CD4-positive, alpha-beta T cell treated with Interleukin-15 for 4 hours (primary cell): Measurements from ENCODE around the gene USP17L17.
A peak's percentile ranks its signal among the peaks of the same experiment; 100 is the strongest.
"Not testable (repeated sequence)": the region's sequence is repeated elsewhere in the genome, so short reads cannot be mapped to it uniquely, and the experiment has no call there.

Experiments
- DNase-seq: peaks from one replicate; pipeline ENCODE4 v3.0.0-alpha.2; 2020; ENCODE audit warnings: low spot score

Gene USP17L17, protein sequence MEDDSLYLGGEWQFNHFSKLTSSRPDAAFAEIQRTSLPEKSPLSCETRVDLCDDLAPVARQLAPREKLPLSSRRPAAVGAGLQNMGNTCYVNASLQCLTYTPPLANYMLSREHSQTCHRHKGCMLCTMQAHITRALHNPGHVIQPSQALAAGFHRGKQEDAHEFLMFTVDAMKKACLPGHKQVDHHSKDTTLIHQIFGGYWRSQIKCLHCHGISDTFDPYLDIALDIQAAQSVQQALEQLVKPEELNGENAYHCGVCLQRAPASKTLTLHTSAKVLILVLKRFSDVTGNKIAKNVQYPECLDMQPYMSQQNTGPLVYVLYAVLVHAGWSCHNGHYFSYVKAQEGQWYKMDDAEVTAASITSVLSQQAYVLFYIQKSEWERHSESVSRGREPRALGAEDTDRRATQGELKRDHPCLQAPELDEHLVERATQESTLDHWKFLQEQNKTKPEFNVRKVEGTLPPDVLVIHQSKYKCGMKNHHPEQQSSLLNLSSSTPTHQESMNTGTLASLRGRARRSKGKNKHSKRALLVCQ

DNA sequence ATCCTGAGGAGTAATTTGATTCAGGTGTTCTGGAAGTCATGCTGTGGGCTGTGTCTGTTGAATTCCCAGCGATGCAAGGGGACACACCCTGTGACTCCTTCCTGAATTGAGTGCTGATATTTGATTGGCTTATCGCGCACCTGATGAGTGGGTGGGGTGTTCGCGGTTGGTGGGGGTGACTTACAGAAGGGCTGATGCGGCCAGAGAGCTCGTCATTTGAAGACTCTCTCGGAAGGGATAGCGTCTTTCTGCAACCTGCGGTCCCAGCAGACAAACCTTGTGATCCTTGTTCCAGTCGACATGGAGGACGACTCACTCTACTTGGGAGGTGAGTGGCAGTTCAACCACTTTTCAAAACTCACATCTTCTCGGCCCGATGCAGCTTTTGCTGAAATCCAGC lies at the start of gene USP17L17:
Gene USP17L17 (plus strand): TSS at position 301 of the 400 bp plus-strand sequence. CDS start 0 bp downstream, at position 301.
- not testable (repeated sequence) for DNase-seq

DNA sequence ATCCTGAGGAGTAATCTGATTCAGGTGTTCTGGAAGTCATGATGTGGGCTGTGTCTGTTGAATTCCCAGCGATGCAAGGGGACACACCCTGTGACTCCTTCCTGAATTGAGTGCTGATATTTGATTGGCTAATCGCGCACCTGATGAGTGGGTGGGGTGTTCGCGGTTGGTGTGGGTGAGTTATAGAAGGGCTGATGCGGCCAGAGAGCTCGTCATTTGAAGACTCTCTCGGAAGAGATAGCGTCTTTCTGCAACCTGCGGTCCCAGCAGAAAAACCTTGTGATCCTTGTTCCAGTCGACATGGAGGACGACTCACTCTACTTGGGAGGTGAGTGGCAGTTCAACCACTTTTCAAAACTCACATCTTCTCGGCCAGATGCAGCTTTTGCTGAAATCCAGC lies 33.3 kb upstream of the USP17L17 start, which contains the start of gene USP17L10:
Gene USP17L10 (plus strand): TSS at position 301 of the 400 bp plus-strand sequence. CDS start 0 bp downstream, at position 301.
- not testable (repeated sequence) for DNase-seq

DNA sequence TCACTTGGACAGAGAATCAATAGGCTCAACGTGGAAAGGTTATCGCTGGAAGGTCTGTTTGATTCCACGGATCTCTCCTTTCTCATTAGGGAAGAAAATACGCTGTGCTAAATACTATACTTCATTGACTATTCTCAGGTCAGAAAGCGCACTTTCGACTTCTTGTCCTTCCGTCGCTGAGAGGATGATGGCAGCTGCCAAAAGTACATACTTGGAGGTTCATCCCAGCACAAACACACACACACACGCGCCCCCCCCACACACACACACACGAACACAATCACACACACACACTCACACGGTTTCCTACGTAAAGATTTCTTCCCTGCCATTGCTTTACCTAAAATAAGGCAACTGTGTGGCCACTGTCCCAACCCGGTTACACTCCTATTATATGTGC lies 29.0 kb upstream of the USP17L17 start:
- not testable (repeated sequence) for DNase-seq

DNA sequence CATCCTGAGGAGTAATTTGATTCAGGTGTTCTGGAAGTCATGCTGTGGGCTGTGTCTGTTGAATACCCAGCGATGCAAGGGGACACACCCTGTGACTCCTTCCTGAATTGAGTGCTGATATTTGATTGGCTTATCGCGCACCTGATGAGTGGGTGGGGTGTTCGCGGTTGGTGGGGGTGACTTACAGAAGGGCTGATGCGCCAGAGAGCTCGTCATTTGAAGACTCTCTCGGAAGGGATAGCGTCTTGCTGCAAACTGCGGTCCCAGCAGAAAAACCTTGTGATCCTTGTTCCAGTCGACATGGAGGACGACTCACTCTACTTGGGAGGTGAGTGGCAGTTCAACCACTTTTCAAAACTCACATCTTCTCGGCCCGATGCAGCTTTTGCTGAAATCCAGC lies 28.6 kb upstream of the USP17L17 start, which contains the start of gene USP17L11:
Gene USP17L11 (plus strand): TSS at position 301 of the 400 bp plus-strand sequence. CDS start 0 bp downstream, at position 301.
- not testable (repeated sequence) for DNase-seq

DNA sequence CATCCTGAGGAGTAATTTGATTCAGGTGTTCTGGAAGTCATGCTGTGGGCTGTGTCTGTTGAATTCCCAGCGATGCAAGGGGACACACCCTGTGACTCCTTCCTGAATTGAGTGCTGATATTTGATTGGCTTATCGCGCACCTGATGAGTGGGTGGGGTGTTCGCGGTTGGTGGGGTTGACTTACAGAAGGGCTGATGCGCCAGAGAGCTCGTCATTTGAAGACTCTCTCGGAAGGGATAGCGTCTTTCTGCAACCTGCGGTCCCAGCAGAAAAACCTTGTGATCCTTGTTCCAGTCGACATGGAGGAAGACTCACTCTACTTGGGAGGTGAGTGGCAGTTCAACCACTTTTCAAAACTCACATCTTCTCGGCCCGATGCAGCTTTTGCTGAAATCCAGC lies 23.8 kb upstream of the USP17L17 start, which contains the start of gene USP17L12:
Gene USP17L12 (plus strand): TSS at position 301 of the 400 bp plus-strand sequence. CDS start 0 bp downstream, at position 301.
- DNase-seq, result not testable (repeated sequence)

DNA sequence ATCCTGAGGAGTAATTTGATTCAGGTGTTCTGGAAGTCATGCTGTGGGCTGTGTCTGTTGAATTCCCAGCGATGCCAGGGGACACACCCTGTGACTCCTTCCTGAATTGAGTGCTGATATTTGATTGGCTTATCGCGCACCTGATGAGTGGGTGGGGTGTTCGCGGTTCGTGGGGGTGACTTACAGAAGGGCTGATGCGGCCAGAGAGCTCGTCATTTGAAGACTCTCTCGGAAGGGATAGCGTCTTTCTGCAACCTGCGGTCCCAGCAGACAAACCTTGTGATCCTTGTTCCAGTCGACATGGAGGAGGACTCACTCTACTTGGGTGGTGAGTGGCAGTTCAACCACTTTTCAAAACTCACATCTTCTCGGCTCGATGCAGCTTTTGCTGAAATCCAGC lies 19.1 kb upstream of the USP17L17 start, which contains the start of gene USP17L13:
Gene USP17L13 (plus strand): TSS at position 301 of the 400 bp plus-strand sequence. CDS start 0 bp downstream, at position 301.
- not testable (repeated sequence) for DNase-seq

DNA sequence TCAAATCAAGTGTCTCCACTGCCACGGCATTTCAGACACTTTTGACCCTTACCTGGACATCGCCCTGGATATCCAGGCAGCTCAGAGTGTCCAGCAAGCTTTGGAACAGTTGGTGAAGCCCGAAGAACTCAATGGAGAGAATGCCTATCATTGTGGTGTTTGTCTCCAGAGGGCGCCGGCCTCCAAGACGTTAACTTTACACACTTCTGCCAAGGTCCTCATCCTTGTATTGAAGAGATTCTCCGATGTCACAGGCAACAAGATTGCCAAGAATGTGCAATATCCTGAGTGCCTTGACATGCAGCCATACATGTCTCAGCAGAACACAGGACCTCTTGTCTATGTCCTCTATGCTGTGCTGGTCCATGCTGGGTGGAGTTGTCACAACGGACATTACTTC lies 13.4 kb upstream of the USP17L17 start:
- DNase-seq, result not testable (repeated sequence)

DNA sequence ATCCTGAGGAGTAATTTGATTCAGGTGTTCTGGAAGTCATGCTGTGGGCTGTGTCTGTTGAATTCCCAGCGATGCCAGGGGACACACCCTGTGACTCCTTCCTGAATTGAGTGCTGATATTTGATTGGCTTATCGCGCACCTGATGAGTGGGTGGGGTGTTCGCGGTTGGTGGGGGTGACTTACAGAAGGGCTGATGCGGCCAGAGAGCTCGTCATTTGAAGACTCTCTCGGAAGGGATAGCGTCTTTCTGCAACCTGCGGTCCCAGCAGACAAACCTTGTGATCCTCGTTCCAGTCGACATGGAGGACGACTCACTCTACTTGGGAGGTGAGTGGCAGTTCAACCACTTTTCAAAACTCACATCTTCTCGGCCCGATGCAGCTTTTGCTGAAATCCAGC lies 9.6 kb upstream of the USP17L17 start, which contains the start of gene USP17L15:
Gene USP17L15 (plus strand): TSS at position 301 of the 400 bp plus-strand sequence. CDS start 0 bp downstream, at position 301.
- not testable (repeated sequence) for DNase-seq

DNA sequence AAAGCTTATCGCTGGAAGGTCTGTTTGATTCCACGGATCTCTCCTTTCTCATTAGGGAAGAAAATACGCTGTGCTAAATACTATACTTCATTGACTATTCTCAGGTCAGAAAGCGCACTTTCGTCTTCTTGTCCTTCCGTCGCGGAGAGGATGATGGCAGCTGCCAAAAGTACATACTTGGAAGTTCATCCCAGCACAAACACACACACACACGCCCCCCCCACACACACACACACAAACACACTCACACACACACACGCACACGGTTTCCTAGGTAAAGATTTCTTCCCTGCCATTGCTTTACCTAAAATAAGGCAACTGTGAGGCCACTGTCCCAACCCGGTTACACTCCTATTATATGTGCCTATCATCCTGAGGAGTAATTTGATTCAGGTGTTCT lies 5.2 kb upstream of the USP17L17 start:
- peak; percentile 6 for DNase-seq

DNA sequence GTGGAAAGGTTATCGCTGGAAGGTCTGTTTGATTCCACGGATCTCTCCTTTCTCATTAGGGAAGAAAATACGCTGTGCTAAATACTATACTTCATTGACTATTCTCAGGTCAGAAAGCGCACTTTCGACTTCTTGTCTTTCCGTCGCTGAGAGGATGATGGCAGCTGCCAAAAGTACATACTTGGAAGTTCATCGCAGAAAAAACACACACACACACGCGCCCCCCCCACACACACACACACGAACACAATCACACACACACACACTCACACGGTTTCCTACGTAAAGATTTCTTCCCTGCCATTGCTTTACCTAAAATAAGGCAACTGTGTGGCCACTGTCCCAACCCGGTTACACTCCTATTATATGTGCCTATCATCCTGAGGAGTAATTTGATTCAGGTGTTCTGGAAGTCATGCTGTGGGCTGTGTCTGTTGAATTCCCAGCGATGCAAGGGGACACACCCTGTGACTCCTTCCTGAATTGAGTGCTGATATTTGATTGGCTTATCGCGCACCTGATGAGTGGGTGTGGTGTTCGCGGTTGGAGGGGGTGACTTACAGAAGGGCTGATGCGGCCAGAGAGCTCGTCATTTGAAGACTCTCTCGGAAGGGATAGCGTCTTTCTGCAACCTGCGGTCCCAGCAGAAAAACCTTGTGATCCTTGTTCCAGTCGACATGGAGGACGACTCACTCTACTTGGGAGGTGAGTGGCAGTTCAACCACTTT lies 4.4 kb downstream of the USP17L17 start, which contains the start of gene USP17L18:
Gene USP17L18 (plus strand): TSS at position 678 of the 728 bp plus-strand sequence. CDS start 0 bp downstream, at position 678.
- not testable (repeated sequence) for DNase-seq

DNA sequence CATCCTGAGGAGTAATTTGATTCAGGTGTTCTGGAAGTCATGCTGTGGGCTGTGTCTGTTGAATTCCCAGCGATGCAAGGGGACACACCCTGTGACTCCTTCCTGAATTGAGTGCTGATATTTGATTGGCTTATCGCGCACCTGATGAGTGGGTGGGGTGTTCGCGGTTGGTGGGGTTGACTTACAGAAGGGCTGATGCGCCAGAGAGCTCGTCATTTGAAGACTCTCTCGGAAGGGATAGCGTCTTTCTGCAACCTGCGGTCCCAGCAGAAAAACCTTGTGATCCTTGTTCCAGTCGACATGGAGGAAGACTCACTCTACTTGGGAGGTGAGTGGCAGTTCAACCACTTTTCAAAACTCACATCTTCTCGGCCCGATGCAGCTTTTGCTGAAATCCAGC lies 9.4 kb downstream of the USP17L17 start, which contains the start of gene USP17L19:
Gene USP17L19 (plus strand): TSS at position 301 of the 400 bp plus-strand sequence. CDS start 0 bp downstream, at position 301.
- DNase-seq, result not testable (repeated sequence)

DNA sequence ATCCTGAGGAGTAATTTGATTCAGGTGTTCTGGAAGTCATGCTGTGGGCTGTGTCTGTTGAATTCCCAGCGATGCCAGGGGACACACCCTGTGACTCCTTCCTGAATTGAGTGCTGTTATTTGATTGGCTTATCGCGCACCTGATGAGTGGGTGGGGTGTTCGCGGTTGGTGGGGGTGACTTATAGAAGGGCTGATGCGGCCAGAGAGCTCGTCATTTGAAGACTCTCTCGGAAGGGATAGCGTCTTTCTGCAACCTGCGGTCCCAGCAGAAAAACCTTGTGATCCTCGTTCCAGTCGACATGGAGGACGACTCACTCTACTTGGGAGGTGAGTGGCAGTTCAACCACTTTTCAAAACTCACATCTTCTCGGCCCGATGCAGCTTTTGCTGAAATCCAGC lies 14.1 kb downstream of the USP17L17 start, which contains the start of gene USP17L20:
Gene USP17L20 (plus strand): TSS at position 301 of the 400 bp plus-strand sequence. CDS start 0 bp downstream, at position 301.
- DNase-seq, result not testable (repeated sequence)

DNA sequence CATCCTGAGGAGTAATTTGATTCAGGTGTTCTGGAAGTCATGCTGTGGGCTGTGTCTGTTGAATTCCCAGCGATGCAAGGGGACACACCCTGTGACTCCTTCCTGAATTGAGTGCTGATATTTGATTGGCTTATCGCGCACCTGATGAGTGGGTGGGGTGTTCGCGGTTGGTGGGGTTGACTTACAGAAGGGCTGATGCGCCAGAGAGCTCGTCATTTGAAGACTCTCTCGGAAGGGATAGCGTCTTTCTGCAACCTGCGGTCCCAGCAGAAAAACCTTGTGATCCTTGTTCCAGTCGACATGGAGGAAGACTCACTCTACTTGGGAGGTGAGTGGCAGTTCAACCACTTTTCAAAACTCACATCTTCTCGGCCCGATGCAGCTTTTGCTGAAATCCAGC lies 18.9 kb downstream of the USP17L17 start, which contains the start of gene USP17L21:
Gene USP17L21 (plus strand): TSS at position 301 of the 400 bp plus-strand sequence. CDS start 0 bp downstream, at position 301.
- DNase-seq, result not testable (repeated sequence)

DNA sequence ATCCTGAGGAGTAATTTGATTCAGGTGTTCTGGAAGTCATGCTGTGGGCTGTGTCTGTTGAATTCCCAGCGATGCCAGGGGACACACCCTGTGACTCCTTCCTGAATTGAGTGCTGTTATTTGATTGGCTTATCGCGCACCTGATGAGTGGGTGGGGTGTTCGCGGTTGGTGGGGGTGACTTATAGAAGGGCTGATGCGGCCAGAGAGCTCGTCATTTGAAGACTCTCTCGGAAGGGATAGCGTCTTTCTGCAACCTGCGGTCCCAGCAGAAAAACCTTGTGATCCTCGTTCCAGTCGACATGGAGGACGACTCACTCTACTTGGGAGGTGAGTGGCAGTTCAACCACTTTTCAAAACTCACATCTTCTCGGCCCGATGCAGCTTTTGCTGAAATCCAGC lies 23.6 kb downstream of the USP17L17 start, which contains the start of gene USP17L22:
Gene USP17L22 (plus strand): TSS at position 301 of the 400 bp plus-strand sequence. CDS start 0 bp downstream, at position 301.
- not testable (repeated sequence) for DNase-seq

DNA sequence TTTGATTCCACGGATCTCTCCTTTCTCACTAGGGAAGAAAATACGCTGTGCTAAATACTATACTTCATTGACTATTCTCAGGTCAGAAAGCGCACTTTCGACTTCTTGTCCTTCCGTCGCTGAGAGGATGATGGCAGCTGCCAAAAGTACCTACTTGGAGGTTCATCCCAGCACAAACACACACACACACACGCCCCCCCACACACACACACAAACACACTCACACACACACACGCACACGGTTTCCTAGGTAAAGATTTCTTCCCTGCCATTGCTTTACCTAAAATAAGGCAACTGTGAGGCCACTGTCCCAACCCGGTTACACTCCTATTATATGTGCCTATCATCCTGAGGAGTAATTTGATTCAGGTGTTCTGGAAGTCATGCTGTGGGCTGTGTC lies 28.0 kb downstream of the USP17L17 start:
- not testable (repeated sequence) for DNase-seq
